ENCODE data around the gene RBM43. TPM values are rescaled to one million over a fixed set of nuclear protein-coding genes. Genes with fewer than 3 reads are reported as not detected.
"Not testable (repeated sequence)": the region's sequence is repeated elsewhere in the genome, so short reads cannot be mapped to it uniquely, and the experiment has no call there.

The RBM43 gene
- total RNA-seq, 1 experiment from 2014 or later = 1.8 TPM

- not testable (repeated sequence) for H4K8ac ChIP-seq (replicated peaks; ENCODE audit: insufficient read length, low read depth, low read length); H3K23ac ChIP-seq (ENCODE audit: insufficient read length, low read depth, low read length); H3K36me3 Mint-ChIP-seq (ENCODE audit: insufficient read depth in 1 of 3, low read depth in 3 of 3); H3K23me2 ChIP-seq (ENCODE audit: insufficient read length, low read depth, low read length, poor library complexity, severe bottlenecking); H3K9me3 ChIP-seq (ENCODE audit: control insufficient read depth, low read depth, low read length); H3K27me3 ChIP-seq (ENCODE audit: insufficient read depth, low read length); H3K9me3 Mint-ChIP-seq; H2AFZ ChIP-seq (ENCODE audit: low read length); H3K56ac ChIP-seq (ENCODE audit: insufficient read length, low read depth, low read length); H2BK12ac ChIP-seq (ENCODE audit: insufficient read length, low read depth, low read length); H3K79me2 ChIP-seq (ENCODE audit: insufficient read depth, low read length); H3K4ac ChIP-seq (ENCODE audit: low read depth, low read length); H3K4me2 ChIP-seq (ENCODE audit: insufficient read depth, insufficient read length, low read length); H4K20me1 ChIP-seq (ENCODE audit: control insufficient read depth, insufficient read depth, insufficient read length); H3K4me1 Mint-ChIP-seq; H3K9ac ChIP-seq (ENCODE audit: extremely low read depth, insufficient read length, low read length); H3T11ph ChIP-seq (ENCODE audit: low read length); H4K91ac ChIP-seq (ENCODE audit: insufficient read length, low read depth, low read length); H3K79me1 ChIP-seq (ENCODE audit: insufficient read depth, low read depth, low read length, poor library complexity, severe bottlenecking); H4K5ac ChIP-seq (ENCODE audit: insufficient read length, low read depth, low read length); H3K27me3 Mint-ChIP-seq (ENCODE audit: low read depth); H3K4me3 Mint-ChIP-seq; H3K4me1 ChIP-seq (ENCODE audit: insufficient read depth, low read length); H3K14ac ChIP-seq (ENCODE audit: insufficient read depth, low read length); H2AK5ac ChIP-seq (ENCODE audit: insufficient read length, low read length); H2BK120ac ChIP-seq (ENCODE audit: low read depth, low read length, poor library complexity, severe bottlenecking); H2BK20ac ChIP-seq (ENCODE audit: low read depth, low read length, poor library complexity, severe bottlenecking); H3K27ac ChIP-seq (ENCODE audit: insufficient read length, low read depth, low read length); H2BK15ac ChIP-seq (ENCODE audit: low read depth, low read length); H2BK5ac ChIP-seq (ENCODE audit: insufficient read length, low read length); DNase-seq; H3K18ac ChIP-seq (ENCODE audit: insufficient read length, low read depth, low read length)
- H3K27ac Mint-ChIP-seq = 0 out of 7 replicates have a peak overlapping the region, but pooled peaks of 1 of the 3 experiments have one; percentile 9
- no CpG with 5 or more reads among the region's 2 CpGs for WGBS (ENCODE audit: extremely low coverage, insufficient read length, low lambda C conversion rate)
Observed at GRCh38 chr2:151233288-151233687, 28.4 kb downstream of the RBM43 start.
